Fibroblast of mammary gland (primary cell): ENCODE measurements around the gene SEC16A.

ENCODE experiments used
- DNase-seq: peaks from one replicate; pipeline ENCODE4 v3.0.0-alpha.2; 2010; ENCODE audit warnings: low read depth
- H3K4me3 ChIP-seq: 2 replicates; pipeline ENCODE4 v1.5.1; 2011; ENCODE audit warnings: low read depth, mild to moderate bottlenecking, low read length, moderate library complexity; ENCODE audit not compliant: control insufficient read depth
- CTCF ChIP-seq: conservative IDR thresholded peaks from 2 replicates; pipeline ENCODE4 v1.5.1; 2011; ENCODE audit warnings: low read depth, low read length, inconsistent platforms; ENCODE audit not compliant: control insufficient read depth, insufficient read depth

The SEC16A gene

GRCh38 chr9:136460772-136461325 lies 22.0 kb downstream of the SEC16A start:
- DNase-seq: no peak
- no peak for TF ChIP-seq CTCF
- no peak overlapping the region for H3K4me3 ChIP-seq

GRCh38 chr9:136459425-136459824 lies 23.4 kb downstream of the SEC16A start:
- DNase-seq: no peak
- TF ChIP-seq CTCF: no peak
- no peak overlapping the region for H3K4me3 ChIP-seq

GRCh38 chr9:136457326-136457725 lies 25.5 kb downstream of the SEC16A start:
- H3K4me3 ChIP-seq: no peak overlapping the region
- TF ChIP-seq CTCF: no peak
- DNase-seq: no peak

GRCh38 chr9:136456258-136456657 lies 26.6 kb downstream of the SEC16A start:
- no peak for DNase-seq
- no peak for TF ChIP-seq CTCF
- H3K4me3 ChIP-seq: no peak overlapping the region

- DNase-seq: no peak
- no peak overlapping the region for H3K4me3 ChIP-seq
- no peak for TF ChIP-seq CTCF
These were observed 27.5 kb downstream of the SEC16A start for GRCh38 chr9:136455043-136456002.

- H3K4me3 ChIP-seq: no peak overlapping the region
- TF ChIP-seq CTCF: no peak
- no peak for DNase-seq
These were observed 28.6 kb downstream of the SEC16A start for GRCh38 chr9:136454026-136454796.
